DND-41 (cell line): ENCODE data around the gene TLX3.

Source experiments
- ATAC-seq: fragments of 200-7000 bp; cut with Tn5 transposase; 3 replicates; pipeline ENCODE4 v1.9.1; 2021; ENCODE audit warnings: low read depth; ENCODE audit not compliant: insufficient read depth
- DNase-seq: peaks from one replicate; pipeline ENCODE4 v3.0.0-alpha.2; 2020
- H2AFZ ChIP-seq: 2 replicates; pipeline ENCODE4 v1.6.0; 2012; ENCODE audit warnings: low read depth, low read length
- H3K27ac ChIP-seq: 2 replicates; pipeline ENCODE4 v1.5.1; 2012; ENCODE audit warnings: low read length, inconsistent platforms
- H3K27me3 ChIP-seq: fragments of 200-600 bp; sonication (generic); 2 replicates; pipeline ENCODE4 v1.6.0; 2012; ENCODE audit warnings: low read length, mild to moderate bottlenecking, inconsistent platforms; ENCODE audit not compliant: insufficient read depth, poor library complexity
- H3K36me3 ChIP-seq: 2 replicates; pipeline ENCODE4 v1.5.1; 2012; ENCODE audit warnings: low read length, inconsistent platforms; ENCODE audit not compliant: insufficient read depth
- H3K4me1 ChIP-seq: 2 replicates; pipeline ENCODE4 v1.5.1; 2012; ENCODE audit warnings: mild to moderate bottlenecking, low read length; ENCODE audit not compliant: insufficient read depth
- H3K4me2 ChIP-seq: 2 replicates; pipeline ENCODE4 v1.6.0; 2012; ENCODE audit warnings: mild to moderate bottlenecking, moderate library complexity, low read length, inconsistent platforms; ENCODE audit not compliant: insufficient read depth
- H3K4me3 ChIP-seq, 2 experiments: fragments of 200-600 bp in 1 of 2; shearing (Covaris generic) in 1 of 2; 2 replicates each; pipeline ENCODE4 v1.5.1; 2012 to 2016; ENCODE audit warnings: inconsistent platforms in 2 of 2, low read length in 2 of 2, mild to moderate bottlenecking in 2 of 2, low read depth in 1 of 2, moderate library complexity in 1 of 2
- H3K79me2 ChIP-seq: 2 replicates; pipeline ENCODE4 v1.6.0; 2012; ENCODE audit warnings: low read length, inconsistent platforms; ENCODE audit not compliant: insufficient read depth
- H3K9ac ChIP-seq: 2 replicates; pipeline ENCODE4 v1.6.0; 2012; ENCODE audit warnings: low read depth, mild to moderate bottlenecking, inconsistent platforms, low read length, moderate library complexity
- H3K9me3 ChIP-seq: 2 replicates; pipeline ENCODE4 v1.5.1; 2012; ENCODE audit warnings: low read length, moderate library complexity, mild to moderate bottlenecking, inconsistent platforms; ENCODE audit not compliant: insufficient read depth, severe bottlenecking
- H4K20me1 ChIP-seq: 2 replicates; pipeline ENCODE4 v1.6.0; 2012; ENCODE audit warnings: low read length; ENCODE audit not compliant: insufficient read depth
- CTCF ChIP-seq: IDR thresholded peaks from 2 replicates; pipeline ENCODE4 v1.5.1; 2012; ENCODE audit warnings: borderline replicate concordance, low read length, moderate library complexity, mild to moderate bottlenecking; ENCODE audit not compliant: poor library complexity, severe bottlenecking; ENCODE audit errors: extremely low read depth
- EZH2 ChIP-seq: IDR thresholded peaks from 3 replicates; pipeline ENCODE4 v1.6.1; 2012; ENCODE audit warnings: borderline replicate concordance, low read depth, mild to moderate bottlenecking, moderate library complexity, low read length, inconsistent platforms; ENCODE audit not compliant: severe bottlenecking

TLX3 gene

GRCh38 chr5:171323806-171324632 is 15.0 kb downstream of the TLX3 start:
- no peaks in the 10 kb centered on the region for H3K4me1 ChIP-seq
- ATAC-seq: no peak
- no peaks in the 10 kb centered on the region for H3K9me3 ChIP-seq
- no peak overlapping the region for H3K4me2 ChIP-seq
- H3K4me3 ChIP-seq: no peak overlapping the region
- H3K27ac ChIP-seq: no peak overlapping the region
- no peaks in the 10 kb centered on the region for H3K79me2 ChIP-seq
- no peak overlapping the region for H3K9ac ChIP-seq
- no peaks in the 10 kb centered on the region for H3K36me3 ChIP-seq
- no peaks in the 10 kb centered on the region for H3K27me3 ChIP-seq
- DNase-seq: no peak
- TF ChIP-seq CTCF (no peak), EZH2 (no peak)
- H4K20me1 ChIP-seq: no peaks in the 10 kb centered on the region
- H2AFZ ChIP-seq: no peak overlapping the region

GRCh38 chr5:171330021-171330420 is 21.0 kb downstream of the TLX3 start:
- H3K4me2 ChIP-seq: no peak overlapping the region
- no peak overlapping the region for H3K9ac ChIP-seq
- no peaks in the 10 kb centered on the region for H3K36me3 ChIP-seq
- H3K27ac ChIP-seq: no peak overlapping the region
- H3K79me2 ChIP-seq: no peaks in the 10 kb centered on the region
- H3K27me3 ChIP-seq: no peaks in the 10 kb centered on the region
- TF ChIP-seq EZH2 (no peak), CTCF (no peak)
- ATAC-seq (no peak), DNase-seq (no peak)
- H3K4me3 ChIP-seq: no peak overlapping the region
- H3K4me1 ChIP-seq: no peaks in the 10 kb centered on the region
- no peak overlapping the region for H2AFZ ChIP-seq
- no peaks in the 10 kb centered on the region for H3K9me3 ChIP-seq
- no peaks in the 10 kb centered on the region for H4K20me1 ChIP-seq

- Histone ChIP-seq H3K9me3 (no peaks in the 10 kb centered on the region), H3K27me3 (no peaks in the 10 kb centered on the region), H4K20me1 (no peaks in the 10 kb centered on the region), H3K27ac (no peak overlapping the region), H3K4me2 (no peak overlapping the region), H3K79me2 (no peaks in the 10 kb centered on the region), H2AFZ (no peak overlapping the region; the same call in 1 of the 2 replicates), H3K36me3 (no peaks in the 10 kb centered on the region), H3K4me3 (no peak overlapping the region), H3K4me1 (peaks cover 10% of the 10 kb centered on the region), H3K9ac (no peak overlapping the region)
- no peak for ATAC-seq
- TF ChIP-seq EZH2: no peak
- TF ChIP-seq CTCF: no peak
- no peak for DNase-seq
Observed at GRCh38 chr5:171335616-171336015, 26.6 kb downstream of the TLX3 start.
